ENCODE measurements around the gene PIEZO2. TPM values are rescaled to one million over a fixed set of nuclear protein-coding genes. Genes with fewer than 3 reads are reported as not detected.
A peak's percentile ranks its signal among the peaks of the same experiment; 100 is the strongest.

Gene PIEZO2
- total RNA-seq, 1 donor: 1.3 TPM

GRCh38 chr18:10814336-10814735, 335.0 kb downstream of the PIEZO2 start:
- peak in 1 of 3 donors; percentile 29 for DNase-seq (ENCODE audit: low read depth in 2 of 3, low spot score in 2 of 3)

DNA sequence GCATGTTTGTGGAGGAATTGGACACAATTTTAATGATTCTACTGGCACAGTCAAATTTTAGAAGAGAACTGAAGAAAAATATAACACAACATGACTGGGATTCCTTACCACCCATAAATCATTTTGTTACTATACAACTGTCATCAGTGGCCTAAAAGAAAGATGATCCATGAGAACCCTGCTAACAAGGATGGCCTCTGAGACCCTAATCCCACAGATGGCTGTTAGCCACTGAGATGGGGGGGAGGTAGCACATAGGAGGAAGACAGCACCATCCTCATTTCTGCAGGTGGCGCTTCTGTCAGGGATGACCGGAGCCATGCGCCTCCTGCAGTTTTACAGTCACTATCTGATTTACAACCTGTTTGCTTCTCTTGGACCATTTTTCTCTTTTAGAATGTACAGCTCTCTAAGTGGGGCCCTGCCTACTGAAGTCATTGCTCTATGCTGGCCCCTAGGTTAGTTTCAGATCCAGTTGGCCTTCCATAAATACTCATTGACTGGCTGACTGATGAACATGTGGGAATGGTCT, 343.7 kb downstream of the PIEZO2 start:
- DNase-seq (ENCODE audit: low read depth in 2 of 3, low spot score in 2 of 3): no peak

GRCh38 chr18:10804126-10804525, 345.2 kb downstream of the PIEZO2 start:
- no peak for DNase-seq (ENCODE audit: low read depth in 2 of 3, low spot score in 2 of 3)

- DNase-seq (ENCODE audit: low read depth in 2 of 3, low spot score in 2 of 3): no peak
Observed at GRCh38 chr18:10798727-10799550, 350.4 kb downstream of the PIEZO2 start.

GRCh38 chr18:10797896-10798295, 351.5 kb downstream of the PIEZO2 start:
- DNase-seq (ENCODE audit: low read depth in 2 of 3, low spot score in 2 of 3): no peak

DNA sequence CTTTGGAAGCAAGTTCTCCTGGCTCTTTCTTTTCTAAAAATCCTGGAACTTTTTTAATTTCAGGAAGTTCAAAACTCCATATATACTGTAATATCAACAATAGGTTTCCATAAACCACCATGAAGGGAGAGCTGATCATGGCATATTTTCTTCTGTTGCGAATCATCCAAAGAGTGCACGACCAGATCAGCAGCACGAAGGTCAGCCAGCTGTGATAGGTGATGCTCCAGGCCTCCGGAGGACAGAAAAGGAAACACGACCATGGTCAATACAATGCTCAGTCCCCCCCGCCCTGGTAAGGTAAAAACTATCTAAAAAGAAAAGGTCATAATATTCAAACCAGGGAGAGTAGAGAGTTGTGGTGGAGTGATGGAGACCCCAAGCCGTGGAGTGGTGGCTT, 354.6 kb downstream of the PIEZO2 start:
- DNase-seq (ENCODE audit: low read depth in 2 of 3, low spot score in 2 of 3): no peak

DNA sequence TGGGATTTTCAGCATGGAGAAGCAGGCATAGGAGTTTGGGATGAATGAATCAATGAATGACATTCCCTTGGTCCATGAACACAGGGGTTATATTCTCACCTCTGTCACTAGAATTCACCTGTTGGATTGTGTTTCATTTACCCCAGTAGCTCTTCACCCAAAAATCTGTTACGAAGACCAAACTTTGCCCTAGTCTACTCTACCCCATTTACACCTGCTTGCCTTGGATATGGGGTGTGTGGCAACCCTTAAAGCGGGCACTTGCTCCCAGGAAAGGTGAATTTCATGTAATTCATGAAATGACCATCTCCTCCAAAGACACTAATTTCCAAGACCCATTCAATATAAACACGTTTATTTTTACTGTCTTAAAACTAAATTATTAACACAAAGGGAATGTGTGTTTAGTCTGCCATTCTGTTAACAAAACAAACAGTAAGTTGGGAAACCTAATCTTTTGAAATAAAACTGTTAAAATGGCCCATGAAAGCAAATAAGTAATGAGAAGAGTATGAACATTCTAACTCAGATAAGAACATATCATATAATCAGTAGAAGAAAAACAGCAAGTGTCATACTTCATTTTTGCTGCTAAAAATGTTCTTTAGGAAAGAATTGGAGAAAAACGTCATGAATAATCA, 355.5 kb downstream of the PIEZO2 start:
- no peak for DNase-seq (ENCODE audit: low read depth in 2 of 3, low spot score in 2 of 3)

- DNase-seq (ENCODE audit: low read depth in 2 of 3, low spot score in 2 of 3): no peak
Observed at GRCh38 chr18:10792181-10792580, 357.2 kb downstream of the PIEZO2 start.

- DNase-seq (ENCODE audit: low read depth in 2 of 3, low spot score in 2 of 3): no peak
Observed at GRCh38 chr18:10791169-10791831, 358.1 kb downstream of the PIEZO2 start.

- DNase-seq (ENCODE audit: low read depth in 2 of 3, low spot score in 2 of 3): peak in 1 of 3 donors; percentile 7
Observed at GRCh38 chr18:10789180-10789579, 360.2 kb downstream of the PIEZO2 start.

DNA sequence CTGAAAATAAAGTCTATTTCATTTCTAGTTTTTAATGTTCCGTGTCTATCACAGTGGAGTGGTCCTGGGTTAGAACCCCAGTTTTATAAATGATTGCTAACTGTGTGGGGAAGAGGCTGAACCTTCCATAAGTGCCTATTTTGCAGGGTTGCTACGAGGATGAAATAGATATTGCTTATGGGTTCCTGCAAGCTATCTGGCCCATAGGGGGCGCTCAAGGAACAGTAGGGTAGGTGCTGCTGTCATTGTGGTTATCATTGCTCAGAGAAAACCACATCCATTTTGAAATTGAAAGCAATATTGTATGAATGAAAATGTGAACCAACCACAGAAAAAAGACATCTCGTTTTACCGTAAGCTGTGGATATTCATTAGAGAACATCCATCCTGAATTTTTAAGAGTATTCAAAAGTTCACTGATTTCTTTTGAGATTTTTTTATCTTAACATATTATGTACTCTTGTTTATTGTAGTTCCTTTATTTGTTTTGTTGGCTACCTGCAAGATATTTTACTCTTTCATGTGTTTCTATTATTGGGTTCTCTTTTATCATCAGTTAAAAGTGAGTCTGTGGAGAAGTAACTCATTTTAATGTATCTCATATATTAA, 362.0 kb downstream of the PIEZO2 start:
- peak; percentile 17 to 96 (median 89) for DNase-seq (ENCODE audit: low read depth in 2 of 3, low spot score in 2 of 3)

GRCh38 chr18:10785798-10786197, 363.6 kb downstream of the PIEZO2 start:
- no peak for DNase-seq (ENCODE audit: low read depth in 2 of 3, low spot score in 2 of 3)

DNA sequence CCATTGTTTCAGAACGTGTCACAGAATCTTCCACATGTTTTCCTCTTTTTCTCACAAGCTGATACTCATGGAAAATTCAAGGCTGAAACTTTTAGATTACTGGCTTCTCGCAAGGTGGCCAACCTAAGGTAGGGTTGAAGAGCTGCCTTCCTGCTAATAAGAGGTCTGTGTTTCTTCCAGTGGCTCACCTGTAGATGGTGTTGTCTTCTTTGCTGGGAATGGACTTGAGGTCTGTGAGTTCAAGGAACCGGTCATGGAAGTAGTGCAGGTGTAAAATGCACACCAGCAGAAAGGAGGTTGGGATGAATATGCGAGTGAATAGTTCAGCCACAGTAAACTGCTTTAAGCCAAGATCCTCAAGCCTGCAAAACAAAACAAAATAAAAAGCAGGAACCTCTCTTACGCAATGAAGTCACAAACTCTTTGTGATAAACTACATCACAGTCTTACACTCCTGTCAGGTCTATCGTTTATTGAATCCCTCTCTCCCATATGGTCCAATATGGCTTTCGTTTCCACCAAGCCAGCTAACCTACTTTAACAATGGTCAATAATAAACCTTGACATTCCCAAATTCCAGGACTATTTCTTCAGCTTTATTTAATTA, 364.7 kb downstream of the PIEZO2 start:
- no peak for DNase-seq (ENCODE audit: low read depth in 2 of 3, low spot score in 2 of 3)

DNA sequence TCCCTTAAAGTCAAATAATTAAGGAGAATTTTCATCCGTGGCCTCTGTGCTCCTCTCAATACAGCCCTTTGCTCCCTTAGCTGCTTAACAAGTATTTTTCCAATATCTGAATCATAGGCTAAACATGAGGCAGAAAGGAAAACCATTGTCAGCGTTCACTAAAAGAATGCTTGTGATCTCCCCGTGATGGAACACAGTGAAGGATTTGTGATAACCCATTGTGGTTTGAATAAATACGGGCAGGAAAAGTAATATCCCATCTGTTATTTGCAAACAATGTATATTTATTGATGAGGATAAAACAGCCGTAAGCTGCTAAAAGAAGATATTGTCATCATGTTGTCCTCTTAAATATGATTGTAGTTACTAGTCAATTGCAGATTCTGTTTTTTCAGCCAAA, 365.4 kb downstream of the PIEZO2 start:
- no peak for DNase-seq (ENCODE audit: low read depth in 2 of 3, low spot score in 2 of 3)

DNA sequence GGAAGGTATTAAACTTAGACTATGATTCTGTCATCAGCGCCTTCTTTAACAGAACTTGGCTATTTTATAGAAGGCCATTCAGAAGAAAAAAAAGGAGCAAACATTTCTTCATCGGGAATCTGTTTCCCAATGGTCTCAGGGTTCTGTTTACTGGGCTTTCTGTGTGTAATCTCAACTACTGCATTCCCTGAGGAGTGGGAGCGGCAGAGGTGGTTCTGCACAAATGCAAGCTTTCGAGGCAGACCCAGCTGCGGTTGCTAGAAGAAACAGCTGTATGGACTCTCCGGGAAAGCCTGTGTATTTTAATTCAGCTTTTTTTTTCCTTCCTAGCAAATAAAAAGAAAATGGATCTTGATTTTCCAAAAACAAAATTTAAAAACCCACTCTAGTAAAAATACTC, 372.9 kb downstream of the PIEZO2 start:
- DNase-seq (ENCODE audit: low read depth in 2 of 3, low spot score in 2 of 3): no peak

DNA sequence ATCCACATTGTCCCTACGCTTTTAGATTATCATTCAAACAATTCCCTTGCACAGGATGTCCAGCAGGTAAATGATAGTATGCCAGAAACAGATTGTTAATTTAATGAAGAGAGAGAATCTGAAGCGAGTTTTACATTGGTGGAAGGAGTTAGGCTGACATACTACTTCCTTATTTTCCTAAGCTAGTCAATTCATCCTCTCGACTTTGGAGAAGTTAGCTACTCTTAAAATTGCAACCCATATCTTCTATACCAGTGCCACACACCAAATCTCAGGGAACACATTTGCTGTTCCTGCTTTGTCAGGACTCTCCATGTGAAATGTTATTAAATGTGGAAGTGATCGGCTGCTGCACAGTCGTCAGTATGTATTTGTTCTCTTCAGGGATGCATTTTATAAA, 374.3 kb downstream of the PIEZO2 start:
- peak in 1 of 3 donors; percentile 22 for DNase-seq (ENCODE audit: low read depth in 2 of 3, low spot score in 2 of 3)

- peak in 2 of 3 donors; percentile 19 to 65 for DNase-seq (ENCODE audit: low read depth in 2 of 3, low spot score in 2 of 3)
Observed at GRCh38 chr18:10771053-10771709, 378.2 kb downstream of the PIEZO2 start.

- no peak for DNase-seq (ENCODE audit: low read depth in 2 of 3, low spot score in 2 of 3)
Observed at GRCh38 chr18:10770264-10770663, 379.1 kb downstream of the PIEZO2 start.

DNA sequence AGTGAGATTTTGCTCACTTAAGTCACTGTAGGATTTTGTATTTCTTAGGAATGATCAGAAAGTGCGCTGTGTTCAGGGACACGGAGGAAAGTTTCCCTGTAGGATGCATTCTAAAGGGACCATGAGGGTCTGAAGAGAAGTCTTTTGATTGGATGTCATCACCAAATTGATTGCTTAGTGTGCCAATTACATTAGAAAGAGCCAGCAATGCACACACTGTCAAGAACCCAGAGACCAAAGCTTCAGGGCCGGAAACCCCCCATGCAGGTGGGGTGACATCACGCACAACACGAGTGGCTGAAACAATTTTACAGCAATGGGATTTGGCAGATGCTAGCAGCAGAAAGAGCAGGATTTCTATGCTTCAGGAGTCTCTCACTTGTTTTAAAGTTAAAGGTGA, 381.1 kb downstream of the PIEZO2 start:
- no peak for DNase-seq (ENCODE audit: low read depth in 2 of 3, low spot score in 2 of 3)

GRCh38 chr18:10767658-10768057, 381.7 kb downstream of the PIEZO2 start:
- DNase-seq (ENCODE audit: low read depth in 2 of 3, low spot score in 2 of 3): no peak
